Spleen (tissue), 11 donors: Measurements from ENCODE around the gene KIFC3. TPM values are rescaled to one million over a fixed set of nuclear protein-coding genes. Genes with fewer than 3 reads are reported as not detected.

Experiments
- DNase-seq: peaks from one replicate; pipeline ENCODE4 v3.0.0-alpha.2; 2020
- H3K27ac ChIP-seq, 8 donors: fragments of 200-600 bp; sonication (generic) in 7 of 8; 1 replicate in 4 of 8; 2 replicates in 4 of 8; pipeline versions ENCODE4 v1.5.0 to v1.8.0; 2016 to 2021; ENCODE audit warnings: inconsistent platforms in 4 of 8, mild to moderate bottlenecking in 4 of 8, moderate library complexity in 1 of 8
- H3K27me3 ChIP-seq, 7 donors: fragments of 200-600 bp; sonication (generic) in 6 of 7; replicated peaks in 1 of 7; 1 replicate in 4 of 7; 2 replicates in 3 of 7; pipeline versions ENCODE4 v1.5.0 to v1.8.0; 2016 to 2021; ENCODE audit warnings: inconsistent platforms in 3 of 7, mild to moderate bottlenecking in 1 of 7
- H3K36me3 ChIP-seq, 6 donors: fragments of 200-600 bp; sonication (generic) in 5 of 6; 1 replicate in 4 of 6; 2 replicates in 2 of 6; pipeline versions ENCODE4 v1.5.0 to v1.8.0; 2016 to 2021; ENCODE audit warnings: inconsistent platforms in 2 of 6
- H3K4me1 ChIP-seq, 6 donors: fragments of 200-600 bp; sonication (generic) in 5 of 6; 1 replicate in 3 of 6; 2 replicates in 3 of 6; pipeline versions ENCODE4 v1.5.0 to v1.8.0; 2016 to 2021; ENCODE audit warnings: inconsistent platforms in 3 of 6
- H3K4me3 ChIP-seq, 8 donors: fragments of 200-600 bp; sonication (generic) in 7 of 8; 1 replicate in 4 of 8; 2 replicates in 4 of 8; pipeline versions ENCODE4 v1.5.0 to v1.8.0; 2016 to 2021; ENCODE audit warnings: inconsistent platforms in 4 of 8, mild to moderate bottlenecking in 4 of 8, moderate library complexity in 2 of 8
- H3K9me3 ChIP-seq, 8 donors: fragments of 200-600 bp; sonication (generic) in 7 of 8; 1 replicate in 4 of 8; 2 replicates in 4 of 8; pipeline versions ENCODE4 v1.5.0 to v1.8.0; 2016 to 2021; ENCODE audit warnings: inconsistent platforms in 4 of 8
- POLR2A ChIP-seq, 3 donors: fragments of 450-650 bp; IDR thresholded peaks; one replicate each; pipeline ENCODE4 v1.5.1; 2017; ENCODE audit warnings: antibody characterized with exemption in 3 of 3, mild to moderate bottlenecking in 1 of 3
- POLR2AphosphoS5 ChIP-seq, 3 donors: sonication (generic); formaldehyde crosslinking; IDR thresholded peaks; one replicate each; pipeline ENCODE4 v1.5.1; 2017; ENCODE audit warnings: antibody characterized with exemption in 3 of 3
- WGBS, 5 donors: extraction: QIAGEN DNeasy Blood & Tissue Kit in 3 of 5; methylation state at CpG; one replicate each; pipeline versions ENCODE4 v1.1.5 to v1.1.7; 2013 to 2018; 5-methylcytosine and 5-hydroxymethylcytosine counted together
- intact Hi-C: fragments of 100-400 bp; cut with DNase I; formaldehyde crosslinking; loops from one replicate; pipeline ENCODE4 v1.15.0; 2023; ENCODE audit warnings: low total_unique reads
- polyA plus RNA-seq, 3 donors: library from polyadenylated mRNA; stranded (reverse); fragments of 200-250 nt; gene quantifications; one replicate each; pipeline ENCODE4 v1.2.1, GENCODE V29; 2013
- total RNA-seq, 7 donors: library from RNA; depleted of rRNA in 3 of 7; stranded (reverse); fragments of >200 nt in 3 of 7; fragmentation: NEBNext Ultra II Directional in 4 of 7; extraction: Animal tissue kit (Norgen Biotek cat#: 25700) in 4 of 7; gene quantifications; one replicate each; pipeline versions ENCODE4 v1.1.0 to v1.2.1, GENCODE V29; 2016 to 2021
- TF ChIP-seq, protein P1 (sequence below), 11 experiments: fragments of 200-600 bp in 7 of 11; fragments of 450-650 bp in 4 of 11; sonication (generic) in 4 of 11; IDR thresholded peaks in 8 of 11; conservative IDR thresholded peaks in 3 of 11; 1 replicate in 7 of 11; 2 replicates in 4 of 11; pipeline versions ENCODE4 v1.4.0 to v1.8.0; 2016 to 2021; ENCODE audit warnings: antibody characterized with exemption in 11 of 11, inconsistent platforms in 4 of 11, mild to moderate bottlenecking in 1 of 11
- donor health status: healthy with polysubstance abuse.
- donor health status: DM: no; HTN: no; CAD: no; lungs with moderate emphysema.
- donor health status: DM: no; HTN: no; CAD: no.
- donor health status: Bipolar disorder and iron deficiency.
- donor health status: healthy.
- donor health status: DM: no; HTN: no; CAD: no.
- donor health status: DM: yes; HTN: yes; CAD: no.

Gene KIFC3
- total and polyA plus RNA-seq, 10 donors = 4.6 to 61.5 (median 42.6) TPM

DNA sequence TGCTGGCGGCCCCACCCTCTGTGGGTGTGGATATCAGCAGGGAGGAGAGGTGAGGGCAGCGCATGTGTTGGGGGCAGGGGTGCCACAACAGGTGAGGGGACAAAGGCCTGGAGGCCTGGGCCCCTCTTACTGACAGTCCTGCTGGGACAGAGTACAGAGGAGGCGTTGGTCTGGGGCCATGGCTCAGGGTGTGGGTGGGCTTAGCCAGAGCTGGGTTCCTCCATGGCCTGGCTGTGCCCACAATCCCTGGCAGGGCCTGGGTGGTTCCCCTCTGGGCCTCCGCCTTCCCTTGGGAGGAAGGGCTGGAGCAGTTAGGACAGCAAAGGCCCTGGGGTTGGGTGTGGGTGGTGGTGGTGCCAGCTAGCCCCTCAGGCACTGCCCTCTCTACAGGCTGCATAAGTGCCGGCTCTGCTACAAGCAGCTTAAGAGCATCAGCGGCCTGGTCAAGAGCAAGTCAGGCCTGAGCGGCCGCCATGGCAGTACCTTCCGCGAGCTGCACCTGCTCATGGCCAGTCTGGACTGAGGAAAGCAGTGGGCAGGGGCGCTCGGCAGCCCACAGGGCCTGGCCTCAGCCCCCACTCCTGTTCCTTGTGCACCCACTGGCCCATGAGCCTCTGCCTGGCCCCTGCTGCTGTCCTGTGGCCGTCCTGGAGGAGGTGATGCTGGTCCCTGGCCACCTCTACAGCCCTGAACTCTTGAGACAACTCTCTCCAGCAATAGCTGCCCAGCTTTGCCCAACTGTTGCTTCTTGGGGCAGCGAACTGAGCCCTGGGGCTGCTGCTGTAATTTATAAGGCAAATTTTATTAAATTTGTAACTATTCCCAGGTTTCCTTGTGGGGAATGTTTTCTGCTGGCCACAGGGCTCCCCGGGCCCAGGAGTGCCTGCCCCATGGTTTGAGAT, 45.6 kb downstream of the KIFC3 start:
- Histone ChIP-seq H3K4me3 (no peak overlapping the region), H3K9me3 (no peaks in the 10 kb centered on the region), H3K36me3 (peaks cover 0 to 98% (median 28%) of the 10 kb centered on the region in 6 donors), H3K27ac (peak overlapping the region in 1 of 8 donors; percentile 45), H3K4me1 (peaks cover 0 to 22% (median 7%) of the 10 kb centered on the region in 6 donors), H3K27me3 (no peaks in the 10 kb centered on the region)
- WGBS, 5 donors = 81 to 86% (median 81%) methylated on average over 7 to 15 of the region's 15 CpGs
- no peak for DNase-seq
- intact Hi-C loops = loop anchor here (10.0 kb wide), 2 partner anchors 108 to 248 kb away; partner anchors contain the start of genes USB1 and ZNF319
- TF ChIP-seq, protein P1, sequence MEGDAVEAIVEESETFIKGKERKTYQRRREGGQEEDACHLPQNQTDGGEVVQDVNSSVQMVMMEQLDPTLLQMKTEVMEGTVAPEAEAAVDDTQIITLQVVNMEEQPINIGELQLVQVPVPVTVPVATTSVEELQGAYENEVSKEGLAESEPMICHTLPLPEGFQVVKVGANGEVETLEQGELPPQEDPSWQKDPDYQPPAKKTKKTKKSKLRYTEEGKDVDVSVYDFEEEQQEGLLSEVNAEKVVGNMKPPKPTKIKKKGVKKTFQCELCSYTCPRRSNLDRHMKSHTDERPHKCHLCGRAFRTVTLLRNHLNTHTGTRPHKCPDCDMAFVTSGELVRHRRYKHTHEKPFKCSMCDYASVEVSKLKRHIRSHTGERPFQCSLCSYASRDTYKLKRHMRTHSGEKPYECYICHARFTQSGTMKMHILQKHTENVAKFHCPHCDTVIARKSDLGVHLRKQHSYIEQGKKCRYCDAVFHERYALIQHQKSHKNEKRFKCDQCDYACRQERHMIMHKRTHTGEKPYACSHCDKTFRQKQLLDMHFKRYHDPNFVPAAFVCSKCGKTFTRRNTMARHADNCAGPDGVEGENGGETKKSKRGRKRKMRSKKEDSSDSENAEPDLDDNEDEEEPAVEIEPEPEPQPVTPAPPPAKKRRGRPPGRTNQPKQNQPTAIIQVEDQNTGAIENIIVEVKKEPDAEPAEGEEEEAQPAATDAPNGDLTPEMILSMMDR (IDR thresholded peaks at IDR 0.05 in 8 of 11, conservative IDR thresholded peaks at IDR 0.05 in 3 of 11) = no peak
- TF ChIP-seq POLR2AphosphoS5 (IDR thresholded peaks at IDR 0.05) = no peak
- no peak for TF ChIP-seq POLR2A (IDR thresholded peaks at IDR 0.05)

DNA sequence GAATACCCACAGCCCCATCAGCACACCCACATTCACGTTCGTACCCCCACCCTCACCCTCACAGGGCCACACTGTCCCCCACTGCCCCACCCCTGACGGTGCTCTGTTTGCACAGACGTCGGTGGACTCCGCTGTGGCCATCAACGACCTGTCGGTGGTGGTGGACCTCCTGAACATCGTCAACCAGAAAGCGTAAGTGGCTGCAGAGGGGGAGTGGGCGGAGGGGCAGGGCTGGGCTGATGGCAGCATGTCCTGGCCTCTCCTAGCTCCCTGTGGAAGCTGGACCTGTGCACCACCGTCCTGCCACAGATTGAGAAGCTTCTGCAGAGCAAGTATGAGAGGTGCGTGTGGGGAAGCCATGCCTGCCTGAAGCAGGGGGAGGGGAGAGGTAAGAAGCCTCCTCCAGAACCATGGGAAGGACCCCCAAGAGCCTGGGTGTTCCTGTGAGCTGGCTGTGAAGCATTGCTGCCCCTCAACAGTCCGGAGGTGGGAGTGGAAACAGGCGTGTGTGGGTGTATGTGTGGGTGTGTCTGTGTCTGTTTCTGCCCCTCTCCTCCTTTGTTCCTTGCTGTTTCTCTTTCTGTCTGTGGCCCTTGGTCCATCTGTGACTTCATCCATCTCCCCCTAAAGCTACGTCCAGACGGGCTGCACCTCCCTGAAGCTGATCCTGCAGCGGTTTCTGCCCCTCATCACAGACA, 46.4 kb downstream of the KIFC3 start:
- H3K27ac ChIP-seq = no peak overlapping the region
- H3K9me3 ChIP-seq = no peaks in the 10 kb centered on the region
- H3K36me3 ChIP-seq = peaks cover 0 to 98% (median 33%) of the 10 kb centered on the region in 6 donors
- no peak for DNase-seq
- WGBS, 5 donors = 83 to 90% (median 86%) methylated on average over 18 of the region's 18 CpGs
- intact Hi-C loops = loop anchor here (10.0 kb wide), 2 partner anchors 109 to 249 kb away; partner anchors contain the start of genes USB1 and ZNF319
- H3K4me1 ChIP-seq = peaks cover 0 to 22% (median 7%) of the 10 kb centered on the region in 6 donors
- TF ChIP-seq, protein P1 (IDR thresholded peaks at IDR 0.05 in 8 of 11, conservative IDR thresholded peaks at IDR 0.05 in 3 of 11) = no peak
- no peak for TF ChIP-seq POLR2A (IDR thresholded peaks at IDR 0.05)
- no peak for TF ChIP-seq POLR2AphosphoS5 (IDR thresholded peaks at IDR 0.05)
- no peaks in the 10 kb centered on the region for H3K27me3 ChIP-seq
- H3K4me3 ChIP-seq = no peak overlapping the region

GRCh38 chr16:57755061-57755684, 47.1 kb downstream of the KIFC3 start:
- Histone ChIP-seq H3K4me3 (no peak overlapping the region), H3K4me1 (peaks cover 0 to 22% (median 7%) of the 10 kb centered on the region in 6 donors), H3K36me3 (peaks cover 0 to 98% (median 34%) of the 10 kb centered on the region in 6 donors), H3K27ac (no peak overlapping the region), H3K9me3 (no peaks in the 10 kb centered on the region), H3K27me3 (no peaks in the 10 kb centered on the region)
- intact Hi-C loops = loop anchor here (10.0 kb wide), 2 partner anchors 110 to 250 kb away; partner anchors contain the start of genes USB1 and ZNF319
- no peak for DNase-seq
- WGBS, 5 donors = 82 to 89% (median 83%) methylated on average over 12 to 24 of the region's 24 CpGs
- TF ChIP-seq, protein P1 (IDR thresholded peaks at IDR 0.05 in 8 of 11, conservative IDR thresholded peaks at IDR 0.05 in 3 of 11) = peak in 1 of 11 experiments; percentile 10
- no peak for TF ChIP-seq POLR2A (IDR thresholded peaks at IDR 0.05)
- peak in 1 of 3 donors; percentile 21 for TF ChIP-seq POLR2AphosphoS5 (IDR thresholded peaks at IDR 0.05)
